Measurements from ENCODE around the gene ATP11C. TPM values are rescaled to one million over a fixed set of nuclear protein-coding genes. Genes with fewer than 3 reads are reported as not detected.
"Not testable (repeated sequence)": the region's sequence is repeated elsewhere in the genome, so short reads cannot be mapped to it uniquely, and the experiment has no call there.

The ATP11C gene
- total and polyA plus RNA-seq, 2 donors, result 14.6 to 21.6 TPM

DNA sequence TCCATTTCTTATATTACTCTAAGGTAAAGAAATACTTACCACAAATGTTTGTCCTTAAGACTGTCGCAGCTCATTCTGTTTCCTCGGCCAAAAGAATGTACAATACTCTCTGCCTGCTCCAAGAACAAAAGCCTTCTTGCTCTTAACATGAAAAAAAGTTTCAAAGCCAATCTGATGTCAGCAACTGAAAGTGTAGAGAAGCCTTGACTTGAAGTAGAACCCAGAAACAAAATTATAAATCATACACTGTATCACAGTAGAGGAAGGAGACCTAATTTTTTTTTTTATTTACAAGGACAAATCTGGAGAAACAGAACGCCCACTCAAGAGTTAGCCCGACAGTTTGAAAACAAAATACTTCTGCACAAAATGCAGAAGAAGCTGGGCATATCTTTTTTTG lies 224.8 kb downstream of the ATP11C start, which contains the start of gene MCF2:
Gene MCF2 (minus strand): TSS at position 101 of the 400 bp plus-strand sequence. CDS start 56,423 bp downstream, outside the sequence.
- Histone ChIP-seq H3K36me3 (ENCODE audit: control insufficient read depth in 2 of 2, insufficient read depth in 2 of 2, low read length in 1 of 2) (no peaks in the 10 kb centered on the region), H3K4me1 (ENCODE audit: control insufficient read depth in 2 of 2, insufficient read depth in 2 of 2, low read length in 2 of 2) (no peaks in the 10 kb centered on the region), H3K9me3 (ENCODE audit: control insufficient read depth in 2 of 2, insufficient read depth in 1 of 2, low read length in 1 of 2) (no peaks in the 10 kb centered on the region), H3K4me3 (ENCODE audit: low read length in 2 of 2) (no peak within 1 kb of the TSS), H3K27me3 (ENCODE audit: control insufficient read depth in 2 of 2, insufficient read depth in 1 of 2, low read length in 1 of 2) (no peaks in the 10 kb centered on the region), H3K27ac (ENCODE audit: low read depth in 1 of 2, low read length in 1 of 2) (no peak within 1 kb of the TSS)
- no peak for DNase-seq (ENCODE audit: low read depth in 6 of 9, low spot score in 9 of 9)
- WGBS, result 93% methylated on average over 4 of the region's 4 CpGs

DNA sequence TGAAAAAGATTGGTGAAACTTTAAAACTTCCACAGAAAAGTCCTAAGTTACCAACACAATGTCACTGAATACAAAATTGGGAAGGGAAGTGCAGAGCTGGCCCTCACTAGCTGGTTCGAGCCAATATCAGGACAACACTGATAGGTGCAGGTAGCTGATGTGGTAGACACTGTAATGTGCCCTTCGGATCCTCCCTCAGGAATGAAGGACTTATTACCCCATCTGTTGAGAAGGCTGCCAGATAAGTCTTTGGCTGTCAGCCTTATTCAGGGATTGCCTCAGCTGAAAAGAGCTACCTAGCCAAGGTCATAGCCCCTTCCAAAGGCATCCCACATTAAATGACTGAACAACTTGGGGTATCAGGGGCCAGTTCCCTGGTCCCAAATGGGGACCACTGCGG lies 230.2 kb downstream of the ATP11C start:
- no peaks in the 10 kb centered on the region for H3K4me1 ChIP-seq (ENCODE audit: control insufficient read depth in 2 of 2, insufficient read depth in 2 of 2, low read length in 2 of 2)
- no peak overlapping the region for H3K4me3 ChIP-seq (ENCODE audit: low read length in 2 of 2)
- no peak overlapping the region for H3K27ac ChIP-seq (ENCODE audit: low read depth in 1 of 2, low read length in 1 of 2)
- WGBS, result 97% methylated on average over 3 of the region's 3 CpGs
- no peaks in the 10 kb centered on the region for H3K27me3 ChIP-seq (ENCODE audit: control insufficient read depth in 2 of 2, insufficient read depth in 1 of 2, low read length in 1 of 2)
- no peaks in the 10 kb centered on the region for H3K36me3 ChIP-seq (ENCODE audit: control insufficient read depth in 2 of 2, insufficient read depth in 2 of 2, low read length in 1 of 2)
- no peaks in the 10 kb centered on the region for H3K9me3 ChIP-seq (ENCODE audit: control insufficient read depth in 2 of 2, insufficient read depth in 1 of 2, low read length in 1 of 2)
- no peak for DNase-seq (ENCODE audit: low read depth in 6 of 9, low spot score in 9 of 9)

DNA sequence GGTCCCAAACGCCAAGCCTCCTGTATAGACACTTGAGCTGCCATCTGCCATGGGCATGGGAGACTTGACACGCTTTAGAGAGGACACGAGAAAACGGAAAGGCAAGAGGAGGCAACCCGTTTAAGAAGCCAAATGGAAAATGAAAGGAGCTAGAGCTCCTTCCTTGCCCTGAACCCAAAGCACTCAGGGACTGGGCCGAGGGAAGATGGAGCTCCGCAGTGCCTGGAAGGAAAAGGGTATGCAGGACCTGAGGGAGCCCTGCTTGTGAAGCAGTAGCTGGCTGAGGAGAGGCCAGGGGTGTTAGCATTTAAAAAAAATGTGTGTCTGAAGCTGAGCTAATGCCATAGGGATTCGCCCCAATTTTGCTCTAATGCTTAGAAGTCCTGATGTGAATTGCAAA lies 239.9 kb downstream of the ATP11C start:
- Histone ChIP-seq H3K4me3 (ENCODE audit: low read length in 2 of 2) (no peak overlapping the region), H3K36me3 (ENCODE audit: control insufficient read depth in 2 of 2, insufficient read depth in 2 of 2, low read length in 1 of 2) (no peaks in the 10 kb centered on the region), H3K4me1 (ENCODE audit: control insufficient read depth in 2 of 2, insufficient read depth in 2 of 2, low read length in 2 of 2) (no peaks in the 10 kb centered on the region), H3K27ac (ENCODE audit: low read depth in 1 of 2, low read length in 1 of 2) (no peak overlapping the region), H3K9me3 (ENCODE audit: control insufficient read depth in 2 of 2, insufficient read depth in 1 of 2, low read length in 1 of 2) (no peaks in the 10 kb centered on the region), H3K27me3 (ENCODE audit: control insufficient read depth in 2 of 2, insufficient read depth in 1 of 2, low read length in 1 of 2) (peaks cover 8 to 27% of the 10 kb centered on the region in 2 donors)
- 55% methylated on average over 8 of the region's 8 CpGs for WGBS
- DNase-seq (ENCODE audit: low read depth in 6 of 9, low spot score in 9 of 9), result no peak

DNA sequence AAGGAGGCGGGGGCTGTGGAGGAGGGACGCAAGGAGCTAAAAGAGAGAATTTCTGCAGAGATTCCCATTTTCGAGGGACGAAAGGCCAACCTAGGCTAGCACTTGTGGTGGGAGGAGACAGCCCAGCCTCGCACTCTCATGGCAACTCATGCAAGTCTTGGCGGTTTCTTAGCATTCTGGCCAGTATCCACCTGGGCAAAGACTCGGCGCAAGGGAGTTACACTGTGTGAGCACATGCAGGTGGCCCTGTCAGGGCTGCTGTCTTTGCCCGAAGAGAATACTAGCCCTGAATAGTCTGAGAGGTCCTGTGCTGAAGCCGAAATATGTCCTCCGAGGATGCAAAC lies 240.4 kb downstream of the ATP11C start:
- Histone ChIP-seq H3K27ac (ENCODE audit: low read depth in 1 of 2, low read length in 1 of 2) (no peak overlapping the region), H3K36me3 (ENCODE audit: control insufficient read depth in 2 of 2, insufficient read depth in 2 of 2, low read length in 1 of 2) (no peaks in the 10 kb centered on the region), H3K27me3 (ENCODE audit: control insufficient read depth in 2 of 2, insufficient read depth in 1 of 2, low read length in 1 of 2) (peaks cover 8 to 27% of the 10 kb centered on the region in 2 donors), H3K4me3 (ENCODE audit: low read length in 2 of 2) (no peak overlapping the region), H3K4me1 (ENCODE audit: control insufficient read depth in 2 of 2, insufficient read depth in 2 of 2, low read length in 2 of 2) (no peaks in the 10 kb centered on the region), H3K9me3 (ENCODE audit: control insufficient read depth in 2 of 2, insufficient read depth in 1 of 2, low read length in 1 of 2) (no peaks in the 10 kb centered on the region)
- no peak for DNase-seq (ENCODE audit: low read depth in 6 of 9, low spot score in 9 of 9)
- 34% methylated on average over 11 of the region's 11 CpGs for WGBS

DNA sequence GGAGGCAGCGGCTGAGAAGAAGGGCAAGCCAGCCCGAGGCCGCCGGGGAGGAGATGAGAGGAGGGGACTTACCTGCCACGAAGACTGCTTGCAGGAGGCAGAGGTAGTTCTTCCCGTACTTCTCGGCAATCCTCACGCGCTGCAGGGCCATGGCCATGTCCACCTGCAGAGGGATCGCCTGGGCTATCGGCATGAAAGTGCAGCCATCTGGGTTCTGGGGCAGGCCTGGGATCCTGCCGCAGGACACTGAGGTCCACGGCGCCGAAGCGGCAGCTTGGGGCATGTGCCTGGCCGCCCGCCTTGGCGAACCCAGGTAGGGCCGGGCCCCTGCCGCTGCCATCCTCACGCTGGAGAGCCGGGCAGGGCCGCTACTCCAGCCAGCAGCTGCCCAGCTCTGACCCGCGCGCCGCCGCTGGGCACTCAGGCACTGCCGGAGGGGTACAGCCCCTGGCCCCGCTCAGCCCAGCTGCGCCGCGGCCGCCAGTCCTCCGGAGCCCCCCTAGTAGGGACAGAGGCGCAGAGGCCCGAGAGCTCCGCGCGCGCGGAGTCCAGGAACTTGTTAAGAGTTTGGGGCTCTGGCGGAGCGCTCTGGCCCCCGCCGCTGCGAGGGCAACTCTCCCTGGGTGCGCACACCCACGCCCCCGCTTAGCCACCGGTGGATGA lies 240.9 kb downstream of the ATP11C start:
- Histone ChIP-seq H3K4me1 (ENCODE audit: control insufficient read depth in 2 of 2, insufficient read depth in 2 of 2, low read length in 2 of 2) (no peaks in the 10 kb centered on the region), H3K27ac (ENCODE audit: low read depth in 1 of 2, low read length in 1 of 2) (no peak overlapping the region), H3K4me3 (ENCODE audit: low read length in 2 of 2) (no peak overlapping the region), H3K36me3 (ENCODE audit: control insufficient read depth in 2 of 2, insufficient read depth in 2 of 2, low read length in 1 of 2) (no peaks in the 10 kb centered on the region), H3K27me3 (ENCODE audit: control insufficient read depth in 2 of 2, insufficient read depth in 1 of 2, low read length in 1 of 2) (peaks cover 8 to 27% of the 10 kb centered on the region in 2 donors), H3K9me3 (ENCODE audit: control insufficient read depth in 2 of 2, insufficient read depth in 1 of 2, low read length in 1 of 2) (no peaks in the 10 kb centered on the region)
- WGBS, result 3% methylated on average over 52 of the region's 52 CpGs
- no peak for DNase-seq (ENCODE audit: low read depth in 6 of 9, low spot score in 9 of 9)

DNA sequence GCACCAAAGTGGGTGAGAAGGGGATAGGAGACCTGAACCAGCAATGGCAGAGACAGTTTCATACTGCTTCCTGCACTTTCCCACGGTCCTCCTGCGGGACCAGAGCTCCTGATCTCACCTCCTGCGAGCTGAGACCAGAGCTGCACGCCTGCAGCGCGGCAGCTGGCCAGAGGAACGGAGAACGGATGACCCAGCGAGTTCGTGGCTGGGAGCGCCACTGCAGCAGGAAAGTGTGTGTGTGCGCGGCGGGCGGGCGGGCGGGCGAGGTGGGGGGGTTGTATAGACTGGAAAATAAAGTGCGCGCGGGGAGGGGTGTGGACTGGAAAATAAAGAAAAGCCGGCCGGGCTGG lies 241.4 kb downstream of the ATP11C start:
- no peaks in the 10 kb centered on the region for H3K4me1 ChIP-seq (ENCODE audit: control insufficient read depth in 2 of 2, insufficient read depth in 2 of 2, low read length in 2 of 2)
- 3% methylated on average over 23 of the region's 23 CpGs for WGBS
- no peak for DNase-seq (ENCODE audit: low read depth in 6 of 9, low spot score in 9 of 9)
- H3K27me3 ChIP-seq (ENCODE audit: control insufficient read depth in 2 of 2, insufficient read depth in 1 of 2, low read length in 1 of 2), result peaks cover 8 to 27% of the 10 kb centered on the region in 2 donors
- H3K27ac ChIP-seq (ENCODE audit: low read depth in 1 of 2, low read length in 1 of 2), result no peak overlapping the region
- H3K36me3 ChIP-seq (ENCODE audit: control insufficient read depth in 2 of 2, insufficient read depth in 2 of 2, low read length in 1 of 2), result no peaks in the 10 kb centered on the region
- no peak overlapping the region for H3K4me3 ChIP-seq (ENCODE audit: low read length in 2 of 2)
- H3K9me3 ChIP-seq (ENCODE audit: control insufficient read depth in 2 of 2, insufficient read depth in 1 of 2, low read length in 1 of 2), result no peaks in the 10 kb centered on the region

DNA sequence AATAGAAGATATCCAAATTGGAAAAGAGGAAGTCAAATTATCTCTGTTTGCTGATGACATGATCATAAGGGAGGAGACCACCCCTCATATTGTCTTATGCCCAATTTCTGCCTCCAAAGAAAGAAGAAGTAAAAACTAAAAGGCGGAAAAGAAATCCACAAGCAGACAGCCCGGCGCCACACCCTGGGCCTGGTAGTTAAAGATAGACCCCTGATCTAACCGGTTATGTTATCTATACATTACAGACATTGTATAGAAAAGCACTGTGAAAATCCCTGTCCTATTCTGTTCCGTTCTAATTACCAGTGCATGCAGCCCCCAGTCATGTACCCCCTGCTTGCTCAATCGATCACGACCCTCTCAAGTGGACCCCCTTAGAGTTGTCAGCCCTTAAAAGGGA lies 247.7 kb downstream of the ATP11C start:
- DNase-seq (ENCODE audit: low read depth in 6 of 9, low spot score in 9 of 9); H3K4me1 ChIP-seq (ENCODE audit: control insufficient read depth in 2 of 2, insufficient read depth in 2 of 2, low read length in 2 of 2); H3K27ac ChIP-seq (ENCODE audit: low read depth in 1 of 2, low read length in 1 of 2); H3K36me3 ChIP-seq (ENCODE audit: control insufficient read depth in 2 of 2, insufficient read depth in 2 of 2, low read length in 1 of 2); H3K9me3 ChIP-seq (ENCODE audit: control insufficient read depth in 2 of 2, insufficient read depth in 1 of 2, low read length in 1 of 2); H3K27me3 ChIP-seq (ENCODE audit: control insufficient read depth in 2 of 2, insufficient read depth in 1 of 2, low read length in 1 of 2); H3K4me3 ChIP-seq (ENCODE audit: low read length in 2 of 2): not testable (repeated sequence)
- WGBS, result 95% methylated on average over 7 of the region's 7 CpGs

DNA sequence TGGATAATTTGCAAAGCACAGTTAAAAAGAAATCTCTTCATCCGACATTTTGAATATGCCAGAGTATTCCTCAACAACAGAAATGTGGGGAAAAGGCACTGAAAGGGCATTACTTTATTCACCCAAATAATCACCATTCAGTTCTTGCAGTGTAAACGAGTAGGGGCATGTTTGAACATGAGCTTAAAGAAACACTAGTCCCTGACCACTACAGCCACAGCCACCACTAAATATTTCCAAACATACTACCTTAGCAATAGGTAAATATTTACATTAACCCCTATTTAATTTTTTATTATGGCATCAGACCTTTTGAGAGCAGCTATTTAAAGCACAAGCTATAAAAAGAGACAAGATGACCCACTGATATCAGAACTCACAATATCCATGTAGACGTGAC lies 252.5 kb downstream of the ATP11C start:
- Histone ChIP-seq H3K9me3 (ENCODE audit: control insufficient read depth in 2 of 2, insufficient read depth in 1 of 2, low read length in 1 of 2) (peaks cover 0 to 3% of the 10 kb centered on the region in 2 donors), H3K27ac (ENCODE audit: low read depth in 1 of 2, low read length in 1 of 2) (no peak overlapping the region), H3K4me3 (ENCODE audit: low read length in 2 of 2) (no peak overlapping the region), H3K4me1 (ENCODE audit: control insufficient read depth in 2 of 2, insufficient read depth in 2 of 2, low read length in 2 of 2) (no peaks in the 10 kb centered on the region), H3K36me3 (ENCODE audit: control insufficient read depth in 2 of 2, insufficient read depth in 2 of 2, low read length in 1 of 2) (no peaks in the 10 kb centered on the region), H3K27me3 (ENCODE audit: control insufficient read depth in 2 of 2, insufficient read depth in 1 of 2, low read length in 1 of 2) (no peaks in the 10 kb centered on the region)
- WGBS, result 87% methylated on average over 3 of the region's 3 CpGs
- no peak for DNase-seq (ENCODE audit: low read depth in 6 of 9, low spot score in 9 of 9)

All from thymus (tissue), 11 donors.